Fibroblast of lung (primary cell): Measurements from ENCODE around the gene PKIB. TPM values are rescaled to one million over a fixed set of nuclear protein-coding genes. Genes with fewer than 3 reads are reported as not detected.

Source experiments
- DNase-seq, 2 donors: peaks; one replicate each; pipeline versions ENCODE4 v3.0.0 to v3.0.0-alpha.2; 2010; ENCODE audit warnings: low read depth in 2 of 2
- H2AFZ ChIP-seq: 2 replicates; pipeline ENCODE4 v1.5.1; 2012; ENCODE audit warnings: low read length, control low read depth, inconsistent platforms
- H3K27ac ChIP-seq: 2 replicates; pipeline ENCODE4 v1.5.1; 2011; ENCODE audit warnings: low read length, control low read depth; ENCODE audit not compliant: insufficient read depth
- H3K27me3 ChIP-seq: 2 replicates; pipeline ENCODE4 v1.5.1; 2011; ENCODE audit warnings: mild to moderate bottlenecking, low read length; ENCODE audit not compliant: control insufficient read depth, insufficient read depth
- H3K36me3 ChIP-seq: 2 replicates; pipeline ENCODE4 v1.5.1; 2011; ENCODE audit warnings: low read length; ENCODE audit not compliant: control insufficient read depth, insufficient read depth
- H3K4me1 ChIP-seq: 2 replicates; pipeline ENCODE4 v1.5.1; 2011; ENCODE audit warnings: low read length; ENCODE audit not compliant: control insufficient read depth, insufficient read depth; ENCODE audit errors: extremely low read depth
- H3K4me2 ChIP-seq: 2 replicates; pipeline ENCODE4 v1.5.1; 2011; ENCODE audit warnings: low read length, control low read depth; ENCODE audit not compliant: insufficient read depth; ENCODE audit errors: extremely low read depth
- H3K4me3 ChIP-seq, 4 experiments: fragments of 200-600 bp in 1 of 4; sonication (generic) in 1 of 4; replicated peaks in 1 of 4; 2 replicates each; pipeline ENCODE4 v1.5.1; 2011 to 2016; ENCODE audit warnings: low read length in 4 of 4, low read depth in 3 of 4, mild to moderate bottlenecking in 3 of 4, control low read depth in 2 of 4, inconsistent platforms in 1 of 4, mixed read lengths in 1 of 4; ENCODE audit not compliant: insufficient read depth in 1 of 4; ENCODE audit errors: control extremely low read depth in 1 of 4
- H3K79me2 ChIP-seq: 2 replicates; pipeline ENCODE4 v1.5.1; 2012; ENCODE audit warnings: mild to moderate bottlenecking, low read length, inconsistent platforms; ENCODE audit not compliant: control insufficient read depth, insufficient read depth
- H3K9ac ChIP-seq: 2 replicates; pipeline ENCODE4 v1.5.1; 2011; ENCODE audit warnings: mild to moderate bottlenecking, low read length, control low read depth; ENCODE audit not compliant: insufficient read depth
- H3K9me3 ChIP-seq: 2 replicates; pipeline ENCODE4 v1.5.1; 2012; ENCODE audit warnings: low read depth, low read length; ENCODE audit not compliant: control insufficient read depth, insufficient read depth
- H4K20me1 ChIP-seq: 2 replicates; pipeline ENCODE4 v1.5.1; 2011; ENCODE audit warnings: low read length; ENCODE audit not compliant: control insufficient read depth, insufficient read depth; ENCODE audit errors: extremely low read depth
- CTCF ChIP-seq, 2 donors: IDR thresholded peaks in 1 of 2; conservative IDR thresholded peaks in 1 of 2; 1 replicate in 1 of 2; 2 replicates in 1 of 2; pipeline ENCODE4 v1.5.1; 2011 to 2012; ENCODE audit warnings: low read length in 2 of 2, control low read depth in 1 of 2, inconsistent platforms in 1 of 2, low read depth in 1 of 2, mild to moderate bottlenecking in 1 of 2
- EZH2 ChIP-seq: IDR thresholded peaks from 2 replicates; pipeline ENCODE4 v1.5.1; 2012; ENCODE audit warnings: low read length, control low read depth, mild to moderate bottlenecking; ENCODE audit errors: missing control alignments
- polyA plus RNA-seq, 2 donors: library from polyadenylated mRNA; depleted of rRNA in 1 of 2; stranded (reverse) in 1 of 2; unstranded in 1 of 2; fragments of >200 nt; gene quantifications; 2 replicates each; pipeline ENCODE4 v1.2.1, GENCODE V29; 2011 to 2012; ENCODE audit warnings: missing spikeins in 1 of 2
- total RNA-seq: library from RNA; depleted of rRNA; stranded (reverse); fragments of >200 nt; gene quantifications from 2 replicates; pipeline ENCODE4 v1.2.1, GENCODE V29; 2014

Gene PKIB
- total and polyA plus RNA-seq, 2 donors (not counting 1 experiment from before 2014, with no cell fraction given): 1.3 to 4.4 TPM

- no peak overlapping the region for H3K27ac ChIP-seq
- no peaks in the 10 kb centered on the region for H3K36me3 ChIP-seq
- no peak overlapping the region for H3K4me2 ChIP-seq
- H3K4me3 ChIP-seq: no peak overlapping the region
- no peak for TF ChIP-seq EZH2
- TF ChIP-seq CTCF (conservative IDR thresholded peaks at IDR 0.05 in 1 of 2, IDR thresholded peaks at IDR 0.05 in 1 of 2; ENCODE audit: low read depth in 1 of 2, low read length in 2 of 2): no peak
- H2AFZ ChIP-seq: no peak overlapping the region
- H3K27me3 ChIP-seq: no peaks in the 10 kb centered on the region
- H4K20me1 ChIP-seq: no peaks in the 10 kb centered on the region
- no peaks in the 10 kb centered on the region for H3K9me3 ChIP-seq
- no peak overlapping the region for H3K9ac ChIP-seq
- peaks cover 2% of the 10 kb centered on the region for H3K4me1 ChIP-seq
- no peak for DNase-seq
- H3K79me2 ChIP-seq: no peaks in the 10 kb centered on the region
These were observed 109.0 kb downstream of the PKIB start for GRCh38 chr6:122719176-122719575.

GRCh38 chr6:122722746-122723145, 112.5 kb downstream of the PKIB start:
- Histone ChIP-seq H4K20me1 (no peaks in the 10 kb centered on the region), H3K4me2 (no peak overlapping the region), H3K36me3 (no peaks in the 10 kb centered on the region), H2AFZ (no peak overlapping the region), H3K27me3 (no peaks in the 10 kb centered on the region), H3K4me1 (no peaks in the 10 kb centered on the region), H3K4me3 (no peak overlapping the region), H3K9me3 (no peaks in the 10 kb centered on the region), H3K9ac (no peak overlapping the region), H3K27ac (no peak overlapping the region), H3K79me2 (no peaks in the 10 kb centered on the region)
- no peak for TF ChIP-seq CTCF (conservative IDR thresholded peaks at IDR 0.05 in 1 of 2, IDR thresholded peaks at IDR 0.05 in 1 of 2; ENCODE audit: low read depth in 1 of 2, low read length in 2 of 2)
- no peak for TF ChIP-seq EZH2
- DNase-seq: peak; percentile 16 to 91

- Histone ChIP-seq H3K79me2 (no peaks in the 10 kb centered on the region), H3K4me3 (no peak overlapping the region), H3K27ac (no peak overlapping the region), H4K20me1 (no peaks in the 10 kb centered on the region), H3K9ac (no peak overlapping the region), H3K9me3 (no peaks in the 10 kb centered on the region), H3K27me3 (no peaks in the 10 kb centered on the region), H2AFZ (no peak overlapping the region), H3K4me1 (no peaks in the 10 kb centered on the region), H3K36me3 (no peaks in the 10 kb centered on the region), H3K4me2 (no peak overlapping the region)
- DNase-seq: peak in 1 of 2 donors; percentile 45
- TF ChIP-seq EZH2 (no peak), CTCF (conservative IDR thresholded peaks at IDR 0.05 in 1 of 2, IDR thresholded peaks at IDR 0.05 in 1 of 2; ENCODE audit: low read depth in 1 of 2, low read length in 2 of 2) (peak; percentile 64 to 79)
These were observed 116.4 kb downstream of the PKIB start for GRCh38 chr6:122726649-122727048.
